DMS 273 (cell line): ENCODE results near the gene CASKIN2.
A peak's percentile ranks its signal among the peaks of the same experiment; 100 is the strongest.
"Not testable (repeated sequence)": the region's sequence is repeated elsewhere in the genome, so short reads cannot be mapped to it uniquely, and the experiment has no call there.

ENCODE experiments used
- DNase-seq: peaks from one replicate; lab custom pipeline; 2025; ENCODE audit not compliant: unreplicated experiment; lab: John Stamatoyannopoulos, UW

CASKIN2 gene

GRCh38 chr17:75475851-75476250 lies 39.5 kb downstream of the CASKIN2 start:
- no peak for DNase-seq

- DNase-seq = no peak
Observed at GRCh38 chr17:75475144-75475835, 40.0 kb downstream of the CASKIN2 start.

DNA sequence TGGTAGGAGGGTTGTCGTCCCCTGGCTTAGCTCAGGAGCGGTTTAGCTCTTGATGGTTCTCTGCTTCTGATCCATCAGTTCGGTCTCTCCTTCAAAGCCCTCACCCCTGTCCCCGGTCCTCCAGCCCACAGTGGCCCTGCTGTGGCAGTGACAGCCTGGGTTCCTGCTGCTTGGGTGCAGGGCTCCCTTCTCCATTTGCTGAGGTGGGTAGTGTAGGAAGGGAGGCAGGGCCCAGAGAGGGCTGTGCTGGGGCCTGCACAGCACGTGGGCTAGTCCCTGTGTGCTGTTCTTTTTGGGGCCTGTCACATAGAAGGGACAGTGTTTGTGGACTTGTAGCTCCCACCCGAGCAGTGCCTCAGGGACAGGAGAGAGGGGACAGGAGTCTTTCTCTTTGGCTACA lies 40.6 kb downstream of the CASKIN2 start:
- DNase-seq = no peak

DNA sequence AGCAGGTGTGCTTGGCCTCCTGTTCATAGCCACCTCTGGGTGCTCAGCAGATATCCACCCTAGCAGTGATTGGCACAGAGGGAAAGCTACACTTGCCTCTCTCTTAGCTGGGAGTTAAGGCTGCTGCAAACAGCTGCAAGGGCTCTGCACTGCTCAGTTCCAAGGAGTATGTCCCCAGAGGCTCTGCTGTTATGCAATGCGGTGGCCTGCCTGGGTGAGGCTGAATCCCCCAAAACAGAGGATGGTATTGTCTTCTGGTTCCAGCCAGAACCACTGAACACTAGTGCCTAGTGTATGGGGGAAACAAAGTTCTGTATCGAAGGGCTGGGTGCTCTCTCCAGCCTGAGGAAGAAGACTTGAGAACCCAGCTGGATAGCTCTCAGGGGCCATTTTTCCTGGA lies 42.1 kb downstream of the CASKIN2 start:
- no peak for DNase-seq

- no peak for DNase-seq
Observed at GRCh38 chr17:75472119-75472518, 43.2 kb downstream of the CASKIN2 start.

DNA sequence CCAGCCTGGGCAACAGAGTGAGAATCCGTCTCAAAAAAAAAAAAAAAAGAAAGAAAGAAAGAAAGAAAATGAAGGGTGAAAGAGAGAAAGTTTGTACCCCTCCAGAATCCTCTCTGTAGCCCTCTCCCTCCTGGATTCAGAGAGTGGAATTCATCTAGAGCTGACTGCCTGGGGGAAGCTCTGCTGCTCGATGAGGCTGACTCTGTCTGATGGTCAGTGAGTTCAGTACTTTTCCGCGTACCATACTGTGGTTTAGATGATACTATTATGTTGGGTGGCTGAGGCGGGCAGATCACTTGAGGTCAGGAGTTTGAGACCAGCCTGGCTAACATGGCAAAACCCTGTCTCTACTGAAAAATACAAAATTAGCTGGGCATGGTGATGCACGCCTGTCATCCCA lies 44.1 kb downstream of the CASKIN2 start:
- no peak for DNase-seq

DNA sequence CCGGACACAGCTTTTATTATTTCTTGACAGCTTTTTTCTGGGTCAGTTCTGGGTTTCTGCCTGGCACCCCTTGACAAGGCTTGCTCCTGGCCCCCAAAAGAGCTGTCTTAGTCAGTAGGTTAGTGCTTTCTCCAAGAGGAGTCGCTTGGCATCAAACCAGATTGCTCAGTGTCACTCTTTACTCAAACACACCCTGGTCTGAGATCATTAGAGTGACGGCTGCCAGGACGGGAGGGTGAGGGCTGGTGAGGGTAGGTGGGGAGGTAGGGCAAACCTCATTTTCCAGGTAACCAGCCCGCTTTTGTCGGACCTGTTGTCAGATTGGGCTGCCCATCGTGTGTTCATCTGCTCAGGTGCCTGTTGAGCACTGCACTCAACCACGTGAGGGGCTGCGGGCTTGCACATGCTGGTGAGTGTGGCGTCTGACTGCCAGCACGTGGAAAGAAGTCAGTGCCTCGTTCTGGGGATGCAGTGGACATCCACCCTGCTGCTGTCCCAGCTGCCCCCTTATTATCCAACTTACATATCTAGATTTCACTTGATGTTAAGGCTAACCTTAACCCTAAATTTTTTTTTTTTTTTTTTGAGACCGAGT lies 46.5 kb downstream of the CASKIN2 start:
- no peak for DNase-seq

- peak; percentile 70 for DNase-seq
Observed at GRCh38 chr17:75468291-75468754, 47.0 kb downstream of the CASKIN2 start.

GRCh38 chr17:75465039-75465438 lies 50.3 kb downstream of the CASKIN2 start:
- DNase-seq = no peak

DNA sequence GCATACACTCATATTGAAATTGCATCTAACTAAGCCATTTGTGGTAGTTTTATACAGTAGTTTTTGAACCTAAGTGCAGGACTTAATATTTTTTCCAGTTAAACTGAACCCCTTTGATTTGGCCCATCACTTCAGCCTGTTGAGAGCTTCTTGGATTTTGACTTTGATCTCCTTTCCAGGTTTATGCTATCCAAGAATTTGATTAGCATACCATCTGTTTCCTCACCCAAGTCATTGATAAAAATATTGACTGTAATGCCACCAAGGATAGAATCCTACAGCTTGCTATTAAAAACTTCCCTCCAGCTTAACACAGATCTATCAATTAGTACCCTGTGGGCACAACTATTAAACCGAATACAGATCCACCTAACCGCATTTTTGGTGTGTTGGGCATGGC lies 51.7 kb downstream of the CASKIN2 start:
- DNase-seq = no peak

DNA sequence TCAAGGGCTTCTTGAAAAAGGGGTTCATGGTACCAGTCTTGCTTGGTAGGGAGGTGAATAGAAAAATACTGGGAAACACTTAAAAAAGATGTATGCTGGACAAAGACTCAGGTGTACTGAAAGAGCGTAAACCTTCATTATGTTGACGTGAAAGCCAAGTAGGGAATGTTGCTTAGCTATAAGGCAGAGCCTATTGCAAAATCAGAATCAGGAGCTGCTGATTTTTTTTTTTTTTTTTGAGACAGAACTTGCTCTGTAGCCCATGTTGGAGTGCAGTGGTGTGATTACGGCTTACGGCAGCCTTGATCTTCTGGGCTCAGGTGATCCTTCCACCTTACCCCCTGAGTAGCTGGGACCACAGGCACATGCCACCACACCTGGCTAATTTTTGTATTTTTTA lies 55.0 kb downstream of the CASKIN2 start:
- DNase-seq = no peak

DNA sequence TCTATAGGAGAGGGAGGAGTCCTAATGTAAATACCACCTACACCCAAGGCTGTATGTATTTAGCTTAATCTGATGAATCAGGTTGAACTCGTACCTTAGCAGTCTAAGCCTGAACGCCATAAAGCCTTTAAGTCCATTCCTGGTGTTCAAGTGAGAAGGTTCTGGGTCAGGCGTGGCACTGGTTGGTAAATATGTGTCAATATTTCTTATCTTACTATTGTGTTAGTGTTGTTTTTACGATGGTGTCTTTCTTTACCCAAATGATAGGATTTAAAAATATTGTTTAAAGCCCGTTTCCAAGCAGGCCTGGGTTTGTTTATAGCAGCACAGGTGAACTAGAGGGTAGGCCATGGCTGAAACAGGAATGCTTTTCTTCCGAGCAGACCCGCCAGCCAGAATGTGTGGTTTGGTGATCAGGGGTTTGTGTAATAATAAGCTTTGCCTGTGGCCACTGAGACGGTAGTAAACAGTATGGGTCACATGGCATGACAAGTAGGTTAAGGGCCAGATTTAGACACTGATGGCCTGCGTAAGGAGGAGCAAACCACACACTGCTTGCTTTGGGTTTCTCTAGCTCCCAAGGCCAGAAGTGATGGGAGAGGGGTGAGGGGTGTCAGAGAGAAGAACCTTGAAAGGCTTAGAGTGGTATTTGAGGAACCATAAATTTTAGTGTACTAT lies 55.6 kb downstream of the CASKIN2 start:
- no peak for DNase-seq

GRCh38 chr17:75459246-75459589 lies 56.1 kb downstream of the CASKIN2 start:
- no peak for DNase-seq

DNA sequence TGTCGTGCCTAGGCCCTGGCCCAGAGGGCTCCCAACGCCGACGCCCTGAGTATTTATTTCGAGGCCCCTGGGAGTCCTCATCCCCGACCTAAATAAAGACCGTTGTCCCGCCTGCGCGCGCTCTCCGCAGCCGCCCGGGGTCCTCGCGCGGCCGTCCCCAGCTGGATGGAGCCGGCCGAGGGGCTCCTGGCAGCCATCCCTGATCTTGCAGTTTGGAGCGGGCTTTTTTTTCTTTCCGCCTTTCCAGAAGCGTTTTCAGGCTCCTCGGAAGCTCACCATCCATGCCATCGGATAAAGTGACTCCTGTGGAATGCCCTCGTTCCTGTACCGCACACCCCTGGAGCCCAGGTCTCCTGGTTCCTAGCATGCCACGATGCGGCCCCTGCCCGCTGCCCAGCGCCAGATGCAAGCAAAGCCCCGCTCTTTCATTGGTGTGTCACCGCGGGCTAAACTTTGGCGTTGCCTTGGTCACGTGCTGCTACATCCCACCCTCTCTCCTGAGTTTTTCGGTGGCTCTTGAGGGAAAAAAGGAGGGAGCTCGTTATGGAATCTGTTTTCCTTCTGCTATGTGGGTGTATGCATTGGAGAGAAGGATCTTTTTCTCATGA lies 58.2 kb downstream of the CASKIN2 start:
- DNase-seq = peak; percentile 68

DNA sequence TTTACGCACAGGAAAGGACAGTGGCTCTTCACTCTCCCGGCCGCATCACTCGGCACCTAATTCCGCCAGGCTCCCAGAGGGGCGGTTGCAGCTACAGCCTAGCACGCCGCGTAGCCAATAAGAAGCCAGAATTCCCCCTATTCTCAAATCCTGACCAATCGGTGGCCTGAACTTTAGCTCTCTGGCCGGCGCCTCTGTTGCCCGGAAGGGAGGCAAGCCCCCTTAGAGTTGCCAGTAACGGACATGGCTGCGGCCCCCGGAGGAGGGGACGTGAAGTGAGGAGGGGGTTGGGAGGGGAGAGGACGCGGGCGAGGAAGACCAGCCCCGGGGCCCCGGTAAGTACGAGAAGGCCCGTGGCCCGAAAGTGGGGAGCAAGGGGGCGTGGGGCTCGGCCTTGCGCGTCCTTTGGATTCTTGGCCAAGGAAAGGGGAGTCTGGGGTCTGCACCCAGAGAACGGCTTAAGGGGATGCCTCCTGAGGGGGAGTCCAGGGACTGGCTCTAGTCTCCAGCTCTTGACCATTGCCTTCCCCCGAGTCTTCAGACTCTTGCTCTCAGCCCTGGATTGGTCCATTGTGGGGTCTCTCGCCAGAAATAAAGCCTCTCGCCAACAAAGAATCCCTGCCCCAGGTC lies 58.8 kb downstream of the CASKIN2 start, which contains the start of gene TMEM94:
TMEM94 (plus strand) TSS at position 219 of the 630 bp plus-strand sequence. CDS start 15,271 bp downstream, outside the sequence.
- peak; percentile 99 for DNase-seq

DNA sequence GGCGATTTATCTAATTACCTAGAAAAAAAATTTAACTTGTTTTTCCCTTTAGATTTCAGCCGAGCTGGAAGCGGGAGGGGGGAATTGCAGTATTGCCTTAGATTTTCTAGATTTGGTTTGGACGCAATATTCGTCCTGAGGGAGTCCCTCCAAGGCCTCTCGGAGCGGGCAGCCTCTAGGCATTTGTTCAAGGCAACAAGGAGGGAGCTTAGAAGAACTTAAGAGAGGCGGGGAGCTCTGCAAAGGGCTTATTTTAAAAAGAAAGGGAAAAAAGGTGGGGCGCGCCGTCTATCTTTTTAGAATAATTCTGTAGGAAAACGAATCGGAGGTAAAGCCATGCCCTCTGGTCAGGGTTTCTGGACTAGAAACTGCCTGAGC lies 59.3 kb downstream of the CASKIN2 start:
- peak; percentile 84 for DNase-seq

GRCh38 chr17:75454672-75455071 lies 60.7 kb downstream of the CASKIN2 start:
- DNase-seq = not testable (repeated sequence)

DNA sequence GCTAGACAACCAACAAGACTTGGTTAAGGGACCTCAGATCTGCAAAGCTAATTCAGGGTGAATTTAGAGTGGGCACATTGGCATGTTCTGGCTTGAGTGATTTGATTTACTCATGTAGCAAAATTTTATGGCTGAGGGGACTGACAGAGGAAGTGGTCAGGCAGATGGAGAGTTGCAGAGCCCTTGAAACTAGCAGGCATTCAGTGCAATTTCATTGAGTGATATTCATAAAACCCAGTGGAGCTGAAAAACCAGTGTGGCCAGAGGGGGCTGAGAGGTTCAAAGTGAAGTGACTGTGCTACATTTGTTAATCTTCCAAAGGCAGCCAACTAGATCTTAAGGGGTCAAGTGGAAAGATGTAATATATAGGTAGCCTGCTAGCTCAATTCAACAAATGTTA lies 61.1 kb downstream of the CASKIN2 start:
- no peak for DNase-seq

DNA sequence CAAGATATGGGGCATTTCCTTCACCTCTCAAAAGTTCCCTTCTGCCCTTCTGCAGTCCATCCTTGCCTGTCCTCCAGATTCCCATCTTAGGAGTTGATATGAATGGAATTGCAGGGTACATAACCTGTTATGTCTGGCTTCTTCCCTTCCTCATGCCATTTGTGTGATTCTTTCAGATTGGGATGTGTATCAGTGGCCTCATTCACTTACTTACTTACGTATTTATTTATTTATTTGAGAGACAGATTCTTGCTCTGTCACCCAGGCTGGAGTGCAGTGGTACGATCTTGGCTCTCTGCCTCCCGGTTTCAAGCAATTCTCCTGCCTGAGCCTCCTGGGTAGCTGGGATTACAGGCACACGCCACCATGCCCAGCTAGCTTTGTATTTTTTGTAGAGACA lies 65.1 kb downstream of the CASKIN2 start:
- no peak for DNase-seq
